Measurements from ENCODE around the gene MIXL1.
"Not testable (repeated sequence)": the region's sequence is repeated elsewhere in the genome, so short reads cannot be mapped to it uniquely, and the experiment has no call there.

MIXL1 gene

GRCh38 chr1:226233293-226233692, 9.8 kb downstream of the MIXL1 start:
- H3K4me3 ChIP-seq (ENCODE audit: low read length): no peak overlapping the region
- no peak for TF ChIP-seq ZNF274 (IDR thresholded peaks at IDR 0.05; ENCODE audit: low read depth, low read length)

- no peak overlapping the region for H3K4me3 ChIP-seq (ENCODE audit: low read length)
- TF ChIP-seq ZNF274 (IDR thresholded peaks at IDR 0.05; ENCODE audit: low read depth, low read length): no peak
Measured at GRCh38 chr1:226233806-226234205, 10.3 kb downstream of the MIXL1 start.

- H3K4me3 ChIP-seq (ENCODE audit: low read length): no peak overlapping the region
- no peak for TF ChIP-seq ZNF274 (IDR thresholded peaks at IDR 0.05; ENCODE audit: low read depth, low read length)
Measured at GRCh38 chr1:226236826-226237225, 13.4 kb downstream of the MIXL1 start.

- no peak for TF ChIP-seq ZNF274 (IDR thresholded peaks at IDR 0.05; ENCODE audit: low read depth, low read length)
- no peak overlapping the region for H3K4me3 ChIP-seq (ENCODE audit: low read length)
Measured at GRCh38 chr1:226239421-226239820, 16.0 kb downstream of the MIXL1 start.

GRCh38 chr1:226248091-226248490, 24.6 kb downstream of the MIXL1 start:
- TF ChIP-seq ZNF274 (IDR thresholded peaks at IDR 0.05; ENCODE audit: low read depth, low read length): no peak
- no peak overlapping the region for H3K4me3 ChIP-seq (ENCODE audit: low read length)

GRCh38 chr1:226248796-226249195, 25.3 kb downstream of the MIXL1 start:
- no peak overlapping the region for H3K4me3 ChIP-seq (ENCODE audit: low read length)
- TF ChIP-seq ZNF274 (IDR thresholded peaks at IDR 0.05; ENCODE audit: low read depth, low read length): no peak

GRCh38 chr1:226250511-226250910, 27.0 kb downstream of the MIXL1 start:
- TF ChIP-seq ZNF274 (IDR thresholded peaks at IDR 0.05; ENCODE audit: low read depth, low read length): no peak
- no peak overlapping the region for H3K4me3 ChIP-seq (ENCODE audit: low read length)

- not testable (repeated sequence) for H3K4me3 ChIP-seq (ENCODE audit: low read length)
Measured at GRCh38 chr1:226252841-226253240, 29.4 kb downstream of the MIXL1 start.

- no peak overlapping the region for H3K4me3 ChIP-seq (ENCODE audit: low read length)
- no peak for TF ChIP-seq ZNF274 (IDR thresholded peaks at IDR 0.05; ENCODE audit: low read depth, low read length)
Measured at GRCh38 chr1:226253933-226254332, 30.5 kb downstream of the MIXL1 start.

GRCh38 chr1:226255380-226255779, 31.9 kb downstream of the MIXL1 start:
- H3K4me3 ChIP-seq (ENCODE audit: low read length): no peak overlapping the region
- TF ChIP-seq ZNF274 (IDR thresholded peaks at IDR 0.05; ENCODE audit: low read depth, low read length): no peak

- no peak overlapping the region for H3K4me3 ChIP-seq (ENCODE audit: low read length)
- no peak for TF ChIP-seq ZNF274 (IDR thresholded peaks at IDR 0.05; ENCODE audit: low read depth, low read length)
Measured at GRCh38 chr1:226261818-226262217, 38.4 kb downstream of the MIXL1 start.

GRCh38 chr1:226268421-226269124, 45.1 kb downstream of the MIXL1 start:
- no peak for TF ChIP-seq ZNF274 (IDR thresholded peaks at IDR 0.05; ENCODE audit: low read depth, low read length)
- no peak overlapping the region for H3K4me3 ChIP-seq (ENCODE audit: low read length)

- not testable (repeated sequence) for H3K4me3 ChIP-seq (ENCODE audit: low read length)
Measured at GRCh38 chr1:226272233-226272902, 48.9 kb downstream of the MIXL1 start.

GRCh38 chr1:226274138-226274537, 50.7 kb downstream of the MIXL1 start:
- H3K4me3 ChIP-seq (ENCODE audit: low read length): no peak overlapping the region
- no peak for TF ChIP-seq ZNF274 (IDR thresholded peaks at IDR 0.05; ENCODE audit: low read depth, low read length)

GRCh38 chr1:226276077-226276682, 52.7 kb downstream of the MIXL1 start:
- no peak for TF ChIP-seq ZNF274 (IDR thresholded peaks at IDR 0.05; ENCODE audit: low read depth, low read length)
- no peak overlapping the region for H3K4me3 ChIP-seq (ENCODE audit: low read length)
